Endometrial microvascular endothelial cells (primary cell): ENCODE results near the gene GCC2. TPM values are rescaled to one million over a fixed set of nuclear protein-coding genes. Genes with fewer than 3 reads are reported as not detected.
"Not testable (repeated sequence)": the region's sequence is repeated elsewhere in the genome, so short reads cannot be mapped to it uniquely, and the experiment has no call there.

Experiments used
- in situ Hi-C: cut with HindIII; loops from 2 replicates; pipeline ENCODE4 v1.10.0; 2017; ENCODE audit warnings: low sequenced_read_pairs, low pct_unique_long_range_greater_than_20kb; ENCODE audit errors: inconsistent ontology term
- total RNA-seq: library from RNA; depleted of rRNA; stranded (reverse); fragments of >200 nt; gene quantifications from one replicate; pipeline ENCODE4 v1.2.3, GENCODE V29; 2015; ENCODE audit errors: inconsistent ontology term

Gene GCC2
- total RNA-seq, 1 donor from 2014 or later: 7.1 TPM

DNA sequence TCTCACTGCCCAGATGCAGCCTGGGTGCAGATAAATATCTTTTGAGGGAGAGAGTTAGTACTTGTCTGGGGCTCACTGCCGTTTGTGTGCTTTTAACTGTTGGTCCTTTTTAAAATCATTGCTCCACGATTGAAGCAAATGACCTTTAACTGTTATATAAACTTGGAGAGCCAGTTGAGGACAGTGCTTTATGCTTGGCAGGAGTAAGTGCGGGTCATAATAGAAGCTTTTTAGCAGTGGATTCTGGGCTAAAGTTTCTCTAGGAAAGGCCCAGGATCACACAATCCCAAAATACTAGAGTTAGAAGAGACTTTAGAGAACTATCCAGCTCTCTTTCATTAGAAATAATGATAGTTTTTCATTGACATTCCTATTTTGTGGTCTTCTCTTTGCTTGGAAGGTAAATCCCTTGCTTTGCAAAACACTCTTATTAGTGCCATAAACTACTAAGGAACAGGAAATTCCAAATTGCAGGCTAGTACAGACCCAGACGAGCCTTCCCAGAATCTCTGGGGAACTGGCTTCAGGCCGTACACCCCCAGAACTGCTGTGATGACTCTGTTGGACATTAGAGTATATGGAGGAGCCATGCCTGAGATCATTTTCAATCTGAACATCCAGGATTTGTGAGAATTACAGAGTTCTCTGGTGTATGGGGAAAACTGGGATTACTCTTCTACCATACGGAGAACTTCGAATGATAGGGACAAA is 104.4 kb downstream of the GCC2 start:
- in situ Hi-C loops: no loop called here

DNA sequence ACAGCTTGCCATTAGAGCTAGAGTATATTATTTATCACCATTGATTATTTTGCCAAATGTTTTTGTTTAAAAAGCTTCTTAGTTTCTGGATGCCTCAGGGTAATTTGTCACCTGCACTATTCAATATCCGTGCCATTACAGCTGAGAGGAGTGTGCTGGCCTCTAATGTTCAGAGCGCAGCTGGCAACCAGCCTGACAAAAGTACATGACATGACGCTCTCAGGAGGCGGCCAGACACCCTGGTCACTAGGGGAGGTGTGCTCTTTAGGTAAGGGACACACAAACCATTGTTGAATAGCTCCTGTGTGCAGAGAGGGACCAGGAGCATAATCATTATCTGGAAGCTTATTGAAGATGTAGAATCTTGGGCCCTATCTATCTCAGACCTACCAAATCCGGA is 105.5 kb downstream of the GCC2 start:
- in situ Hi-C loops: no loop called here

DNA sequence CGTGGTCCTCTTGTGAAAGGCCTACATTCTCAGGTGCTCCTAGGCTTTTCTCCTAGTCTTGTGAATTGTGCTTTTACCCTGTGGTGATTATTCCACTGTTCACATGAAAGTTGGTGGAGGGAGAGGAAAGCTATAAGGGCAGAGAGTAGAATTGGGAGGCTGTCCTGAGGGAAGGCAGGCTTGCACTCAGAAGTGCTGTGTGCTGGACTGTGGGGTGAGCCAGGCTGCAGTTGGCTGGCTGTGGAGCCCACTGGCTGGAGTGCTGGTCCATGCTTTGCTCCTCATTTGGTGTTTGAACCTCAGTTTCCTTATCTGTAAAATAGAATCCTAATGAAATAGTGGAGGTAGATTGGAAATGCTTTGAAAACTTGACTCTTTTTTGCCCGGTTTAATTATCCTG is 106.6 kb downstream of the GCC2 start:
- in situ Hi-C loops: no loop called here

DNA sequence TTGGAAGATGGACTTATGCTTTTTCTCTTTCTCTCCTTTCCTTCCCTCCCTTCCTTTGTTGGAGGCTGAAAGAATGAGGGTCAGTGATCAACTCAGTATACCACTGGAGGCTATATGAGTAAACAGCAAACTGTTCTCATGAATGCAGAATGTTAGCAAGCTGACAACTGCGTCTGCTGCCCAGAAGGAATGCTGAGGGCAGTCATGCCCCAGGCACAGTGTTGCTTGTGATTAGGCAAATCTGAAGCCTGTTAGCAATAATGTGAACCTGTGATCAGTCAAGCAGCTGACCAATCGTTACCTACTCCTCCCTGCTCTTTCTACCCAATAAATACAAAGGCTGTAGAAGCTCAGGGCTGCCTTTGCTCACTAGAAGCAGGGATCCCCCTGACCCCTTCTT is 107.6 kb downstream of the GCC2 start:
- in situ Hi-C loops: not testable (repeated sequence)

Other genes with a start within 250 kb of the GCC2 start
- gene SULT1C3, start 209.2 kb upstream of the GCC2 start, total RNA-seq: not detected
- gene SULT1C2, start 160.3 kb upstream of the GCC2 start, total RNA-seq: not detected
- gene SULT1C4, start 71.3 kb upstream of the GCC2 start, total RNA-seq: 4.1 TPM
- gene LIMS1, start 85.3 kb downstream of the GCC2 start, total RNA-seq: 159 TPM